ENCODE measurements around the gene PRUNE1.

DNA sequence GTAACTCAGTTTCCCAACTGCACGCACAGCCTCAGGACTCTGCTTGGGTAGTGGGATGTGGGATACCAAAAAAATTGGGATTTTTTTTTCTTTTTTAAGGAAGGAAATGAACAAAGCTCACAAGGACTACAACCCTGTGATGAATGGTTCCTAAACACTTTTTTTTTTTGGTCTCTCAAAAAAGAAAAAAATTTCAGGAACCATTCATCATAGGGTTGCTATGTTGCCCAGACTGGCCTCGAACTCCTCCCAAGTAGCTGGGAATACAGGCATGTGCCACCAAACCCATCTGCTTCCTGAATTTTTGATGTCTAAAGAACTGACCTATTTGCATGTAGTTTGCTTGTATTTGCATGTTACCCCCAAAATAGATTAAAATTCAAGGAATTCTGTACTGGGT lies 8.3 kb upstream of the PRUNE1 start:
- TF ChIP-seq CTCF (IDR thresholded peaks at IDR 0.05; ENCODE audit: low read length) (no peak), EZH2phosphoT487 (IDR thresholded peaks at IDR 0.05; ENCODE audit: low read length) (no peak), EZH2 (optimal IDR thresholded peaks at IDR 0.05; ENCODE audit: low read depth, low read length) (no peak)
